ENCODE measurements around the gene SPEM2. TPM values are rescaled to one million over a fixed set of nuclear protein-coding genes. Genes with fewer than 3 reads are reported as not detected.
A peak's percentile ranks its signal among the peaks of the same experiment; 100 is the strongest.

Gene SPEM2
- total RNA-seq, 1 experiment from 2014 or later: not detected

DNA sequence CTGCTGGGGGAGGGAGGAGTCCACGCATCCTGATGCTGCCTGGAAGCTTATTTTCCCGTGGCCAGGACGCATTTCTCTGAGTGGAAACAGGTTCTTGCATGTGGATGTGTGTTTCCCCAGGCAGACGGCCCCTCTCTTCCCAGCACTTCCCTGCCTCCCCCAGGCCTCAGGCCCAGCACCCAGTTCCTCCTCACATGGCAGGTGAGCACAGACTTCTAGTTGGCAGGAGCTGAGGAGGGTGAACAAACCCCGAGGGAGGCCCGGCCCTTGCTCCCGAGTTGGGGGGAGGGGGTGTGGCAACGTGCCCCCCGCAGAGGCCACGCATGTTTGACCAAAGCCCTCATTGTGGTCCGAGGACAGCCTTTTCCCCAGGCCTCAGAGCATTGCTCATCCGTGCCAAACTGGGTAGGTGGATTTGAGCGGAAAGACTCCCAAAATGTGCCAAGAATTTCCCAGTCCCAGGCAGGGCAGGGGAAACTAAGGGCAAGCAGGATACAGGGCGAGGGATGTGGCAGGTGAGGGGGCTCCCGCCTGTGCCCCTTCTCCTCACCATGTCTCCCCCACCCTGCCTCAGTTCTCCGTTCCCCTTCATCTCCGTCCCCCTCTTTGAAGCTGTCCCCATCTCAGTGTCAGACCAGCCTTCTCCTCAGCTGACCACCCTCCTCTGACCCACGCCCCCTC lies 6.8 kb upstream of the SPEM2 start:
- BruUV-seq (replicated peaks): TSS peak; percentile 44
- H3K27me3 ChIP-seq (ENCODE audit: low read length): no peaks in the 10 kb centered on the region
- CTCF ChIA-PET: no interaction called here
- no peak overlapping the region for H3K27ac ChIP-seq (ENCODE audit: low read length)
- intact Hi-C loops (cut with micrococcal nuclease): no loop called here
- POLR2A ChIA-PET (ENCODE audit: unreplicated experiment): no interaction called here
- no peaks in the 10 kb centered on the region for H3K79me2 ChIP-seq (ENCODE audit: low read length)
- H3K9me2 ChIP-seq (replicated peaks; ENCODE audit: low read length): no peaks in the 10 kb centered on the region
- H3K9me3 ChIP-seq (ENCODE audit: low read length): no peaks in the 10 kb centered on the region
- TF ChIP-seq EZH2phosphoT487 (IDR thresholded peaks at IDR 0.05; ENCODE audit: borderline replicate concordance, low read length): no peak
- no peak for TF ChIP-seq EZH2 (IDR thresholded peaks at IDR 0.05; ENCODE audit: low read length, unreplicated experiment)
- TF ChIP-seq, protein P1, sequence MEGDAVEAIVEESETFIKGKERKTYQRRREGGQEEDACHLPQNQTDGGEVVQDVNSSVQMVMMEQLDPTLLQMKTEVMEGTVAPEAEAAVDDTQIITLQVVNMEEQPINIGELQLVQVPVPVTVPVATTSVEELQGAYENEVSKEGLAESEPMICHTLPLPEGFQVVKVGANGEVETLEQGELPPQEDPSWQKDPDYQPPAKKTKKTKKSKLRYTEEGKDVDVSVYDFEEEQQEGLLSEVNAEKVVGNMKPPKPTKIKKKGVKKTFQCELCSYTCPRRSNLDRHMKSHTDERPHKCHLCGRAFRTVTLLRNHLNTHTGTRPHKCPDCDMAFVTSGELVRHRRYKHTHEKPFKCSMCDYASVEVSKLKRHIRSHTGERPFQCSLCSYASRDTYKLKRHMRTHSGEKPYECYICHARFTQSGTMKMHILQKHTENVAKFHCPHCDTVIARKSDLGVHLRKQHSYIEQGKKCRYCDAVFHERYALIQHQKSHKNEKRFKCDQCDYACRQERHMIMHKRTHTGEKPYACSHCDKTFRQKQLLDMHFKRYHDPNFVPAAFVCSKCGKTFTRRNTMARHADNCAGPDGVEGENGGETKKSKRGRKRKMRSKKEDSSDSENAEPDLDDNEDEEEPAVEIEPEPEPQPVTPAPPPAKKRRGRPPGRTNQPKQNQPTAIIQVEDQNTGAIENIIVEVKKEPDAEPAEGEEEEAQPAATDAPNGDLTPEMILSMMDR (conservative IDR thresholded peaks at IDR 0.05; ENCODE audit: low read depth, low read length): no peak
- no peak overlapping the region for H3K4me2 ChIP-seq (ENCODE audit: low read length)
- no peaks in the 10 kb centered on the region for H3K36me3 ChIP-seq (ENCODE audit: low read depth, low read length)
- H4K20me1 ChIP-seq (ENCODE audit: low read length): no peaks in the 10 kb centered on the region
- DNase-seq (no peak), ATAC-seq (no peak)
- no peaks in the 10 kb centered on the region for H3F3A ChIP-seq (ENCODE audit: low read length, unreplicated experiment)
- H3K9ac ChIP-seq (ENCODE audit: low read length): no peak overlapping the region
- H2AFZ ChIP-seq (ENCODE audit: low read length): no peak overlapping the region
- no peak overlapping the region for H3K4me3 ChIP-seq (ENCODE audit: low read length)
- H3K4me1 ChIP-seq (ENCODE audit: insufficient read depth, low read length): no peaks in the 10 kb centered on the region

DNA sequence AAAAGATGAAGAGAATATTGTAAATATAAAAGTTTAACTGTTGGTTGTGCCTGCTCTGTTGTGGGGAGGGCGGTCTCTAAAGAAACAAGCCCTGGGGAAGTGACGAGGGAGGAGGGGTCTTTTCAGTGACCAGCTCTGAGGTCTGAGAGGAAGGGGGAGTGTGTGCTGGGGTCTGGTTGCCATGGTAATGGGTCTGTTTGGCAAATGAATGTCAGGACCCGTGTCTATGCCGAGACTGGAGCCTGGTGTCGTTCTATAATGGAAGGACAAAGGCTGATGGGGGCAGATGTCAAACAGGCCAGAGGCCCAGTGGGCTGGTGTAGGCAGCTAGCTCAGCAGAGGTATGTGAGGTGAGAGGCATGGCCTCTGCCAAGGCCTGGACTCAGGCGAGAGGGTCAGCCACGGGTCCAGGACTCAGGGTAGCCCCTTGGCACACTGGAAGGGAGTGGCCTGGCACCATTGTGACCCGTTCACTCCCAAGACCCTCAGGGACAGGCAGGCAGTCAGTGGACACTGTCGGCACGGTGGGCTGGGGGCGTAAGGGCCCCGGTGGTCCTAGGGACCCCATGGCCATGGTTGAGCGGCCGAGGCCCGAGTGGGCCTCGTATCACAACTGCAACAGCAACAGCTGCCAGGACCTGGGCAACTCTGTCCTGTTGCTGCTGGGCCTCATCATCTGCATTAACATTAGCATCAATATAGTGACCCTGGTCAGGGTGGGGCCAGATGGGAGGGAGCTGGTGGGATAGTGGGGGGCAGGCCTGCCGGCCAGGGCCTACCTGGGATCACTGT lies 5.4 kb upstream of the SPEM2 start, which contains the start of gene SPEM1:
TSS of gene SPEM1 (plus strand) at position 506 of the 792 bp plus-strand sequence. CDS start at position 567, 61 bp downstream.
- H3K4me1 ChIP-seq (ENCODE audit: insufficient read depth, low read length): no peaks in the 10 kb centered on the region
- no peak within 1 kb of the TSS for H3K27ac ChIP-seq (ENCODE audit: low read length)
- no peaks in the 10 kb centered on the region for H3F3A ChIP-seq (ENCODE audit: low read length, unreplicated experiment)
- no peak within 1 kb of the TSS for H2AFZ ChIP-seq (ENCODE audit: low read length)
- CTCF ChIA-PET: no interaction called here
- intact Hi-C loops (cut with micrococcal nuclease): no loop called here
- ATAC-seq (no peak), DNase-seq (no peak)
- no peaks in the 10 kb centered on the region for H3K9me3 ChIP-seq (ENCODE audit: low read length)
- no peaks in the 10 kb centered on the region for H4K20me1 ChIP-seq (ENCODE audit: low read length)
- TF ChIP-seq EZH2phosphoT487 (IDR thresholded peaks at IDR 0.05; ENCODE audit: borderline replicate concordance, low read length) (no peak), EZH2 (IDR thresholded peaks at IDR 0.05; ENCODE audit: low read length, unreplicated experiment) (no peak)
- TF ChIP-seq, protein P1 (conservative IDR thresholded peaks at IDR 0.05; ENCODE audit: low read depth, low read length): no peak
- H3K36me3 ChIP-seq (ENCODE audit: low read depth, low read length): no peaks in the 10 kb centered on the region
- H3K79me2 ChIP-seq (ENCODE audit: low read length): no peaks in the 10 kb centered on the region
- H3K9me2 ChIP-seq (replicated peaks; ENCODE audit: low read length): no peaks in the 10 kb centered on the region
- no peak within 1 kb of the TSS for H3K9ac ChIP-seq (ENCODE audit: low read length)
- H3K4me3 ChIP-seq (ENCODE audit: low read length): no peak within 1 kb of the TSS
- no peak within 1 kb of the TSS for H3K4me2 ChIP-seq (ENCODE audit: low read length)
- no TSS peak for BruUV-seq (replicated peaks)
- POLR2A ChIA-PET (ENCODE audit: unreplicated experiment): no interaction called here
- no peaks in the 10 kb centered on the region for H3K27me3 ChIP-seq (ENCODE audit: low read length)

DNA sequence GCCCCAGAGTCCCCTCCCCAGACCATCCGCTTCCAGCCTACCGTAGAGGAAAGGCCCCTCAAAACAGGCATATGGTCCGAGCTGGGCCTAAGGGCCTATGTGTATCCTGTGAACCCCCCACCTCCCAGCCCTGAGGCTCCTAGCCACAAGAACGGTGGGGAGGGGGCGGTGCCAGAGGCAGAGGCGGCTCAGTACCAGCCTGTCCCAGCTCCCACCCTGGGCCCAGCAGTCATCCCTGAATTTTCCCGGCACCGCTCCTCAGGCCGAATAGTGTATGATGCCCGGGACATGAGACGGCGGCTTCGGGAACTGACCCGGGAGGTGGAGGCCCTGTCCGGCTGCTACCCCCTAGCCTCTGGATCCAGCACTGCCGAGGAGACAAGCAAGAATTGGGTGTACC lies 4.2 kb upstream of the SPEM2 start:
- intact Hi-C loops (cut with micrococcal nuclease): no loop called here
- no peaks in the 10 kb centered on the region for H3K27me3 ChIP-seq (ENCODE audit: low read length)
- no TSS peak for BruUV-seq (replicated peaks)
- no peaks in the 10 kb centered on the region for H3K36me3 ChIP-seq (ENCODE audit: low read depth, low read length)
- H3K9me2 ChIP-seq (replicated peaks; ENCODE audit: low read length): no peaks in the 10 kb centered on the region
- no peak overlapping the region for H2AFZ ChIP-seq (ENCODE audit: low read length)
- H3K27ac ChIP-seq (ENCODE audit: low read length): no peak overlapping the region
- ATAC-seq (no peak), DNase-seq (no peak)
- no peak overlapping the region for H3K9ac ChIP-seq (ENCODE audit: low read length)
- ChIA-PET POLR2A (ENCODE audit: unreplicated experiment) (no interaction called here), CTCF (no interaction called here)
- H3K9me3 ChIP-seq (ENCODE audit: low read length): no peaks in the 10 kb centered on the region
- no peak overlapping the region for H3K4me3 ChIP-seq (ENCODE audit: low read length)
- TF ChIP-seq EZH2phosphoT487 (IDR thresholded peaks at IDR 0.05; ENCODE audit: borderline replicate concordance, low read length) (no peak), EZH2 (IDR thresholded peaks at IDR 0.05; ENCODE audit: low read length, unreplicated experiment) (no peak)
- TF ChIP-seq, protein P1 (conservative IDR thresholded peaks at IDR 0.05; ENCODE audit: low read depth, low read length): no peak
- H4K20me1 ChIP-seq (ENCODE audit: low read length): no peaks in the 10 kb centered on the region
- no peaks in the 10 kb centered on the region for H3K4me1 ChIP-seq (ENCODE audit: insufficient read depth, low read length)
- no peaks in the 10 kb centered on the region for H3F3A ChIP-seq (ENCODE audit: low read length, unreplicated experiment)
- no peaks in the 10 kb centered on the region for H3K79me2 ChIP-seq (ENCODE audit: low read length)
- no peak overlapping the region for H3K4me2 ChIP-seq (ENCODE audit: low read length)
